ENCODE results near the gene ZNF429.

The ZNF429 gene

GRCh38 chr19:21581646-21582240 is 76.3 kb downstream of the ZNF429 start (continued):
- TF ChIP-seq, protein P1, sequence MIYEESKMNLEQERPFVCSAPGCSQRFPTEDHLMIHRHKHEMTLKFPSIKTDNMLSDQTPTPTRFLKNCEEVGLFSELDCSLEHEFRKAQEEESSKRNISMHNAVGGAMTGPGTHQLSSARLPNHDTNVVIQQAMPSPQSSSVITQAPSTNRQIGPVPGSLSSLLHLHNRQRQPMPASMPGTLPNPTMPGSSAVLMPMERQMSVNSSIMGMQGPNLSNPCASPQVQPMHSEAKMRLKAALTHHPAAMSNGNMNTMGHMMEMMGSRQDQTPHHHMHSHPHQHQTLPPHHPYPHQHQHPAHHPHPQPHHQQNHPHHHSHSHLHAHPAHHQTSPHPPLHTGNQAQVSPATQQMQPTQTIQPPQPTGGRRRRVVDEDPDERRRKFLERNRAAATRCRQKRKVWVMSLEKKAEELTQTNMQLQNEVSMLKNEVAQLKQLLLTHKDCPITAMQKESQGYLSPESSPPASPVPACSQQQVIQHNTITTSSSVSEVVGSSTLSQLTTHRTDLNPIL (CRISPR knock-in tag; IDR thresholded peaks at IDR 0.05; ENCODE audit: low read depth) = no peak
- TF ChIP-seq OSR1 (CRISPR knock-in tag; IDR thresholded peaks at IDR 0.05) (no peak), ZC3H10 (CRISPR knock-in tag; IDR thresholded peaks at IDR 0.05) (no peak)
- TF ChIP-seq, protein P2, sequence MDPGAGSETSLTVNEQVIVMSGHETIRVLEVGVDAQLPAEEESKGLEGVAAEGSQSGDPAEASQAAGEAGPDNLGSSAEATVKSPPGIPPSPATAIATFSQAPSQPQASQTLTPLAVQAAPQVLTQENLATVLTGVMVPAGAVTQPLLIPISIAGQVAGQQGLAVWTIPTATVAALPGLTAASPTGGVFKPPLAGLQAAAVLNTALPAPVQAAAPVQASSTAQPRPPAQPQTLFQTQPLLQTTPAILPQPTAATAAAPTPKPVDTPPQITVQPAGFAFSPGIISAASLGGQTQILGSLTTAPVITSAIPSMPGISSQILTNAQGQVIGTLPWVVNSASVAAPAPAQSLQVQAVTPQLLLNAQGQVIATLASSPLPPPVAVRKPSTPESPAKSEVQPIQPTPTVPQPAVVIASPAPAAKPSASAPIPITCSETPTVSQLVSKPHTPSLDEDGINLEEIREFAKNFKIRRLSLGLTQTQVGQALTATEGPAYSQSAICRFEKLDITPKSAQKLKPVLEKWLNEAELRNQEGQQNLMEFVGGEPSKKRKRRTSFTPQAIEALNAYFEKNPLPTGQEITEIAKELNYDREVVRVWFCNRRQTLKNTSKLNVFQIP (CRISPR knock-in tag; IDR thresholded peaks at IDR 0.05; ENCODE audit: borderline replicate concordance, low read depth) = no peak

GRCh38 chr19:21584537-21584936 is 79.1 kb downstream of the ZNF429 start:
- ATAC-seq = no peak
- TF ChIP-seq, protein P1 (CRISPR knock-in tag; IDR thresholded peaks at IDR 0.05; ENCODE audit: low read depth) = no peak
- TF ChIP-seq CSDC2 (CRISPR knock-in tag; IDR thresholded peaks at IDR 0.05) = no peak

DNA sequence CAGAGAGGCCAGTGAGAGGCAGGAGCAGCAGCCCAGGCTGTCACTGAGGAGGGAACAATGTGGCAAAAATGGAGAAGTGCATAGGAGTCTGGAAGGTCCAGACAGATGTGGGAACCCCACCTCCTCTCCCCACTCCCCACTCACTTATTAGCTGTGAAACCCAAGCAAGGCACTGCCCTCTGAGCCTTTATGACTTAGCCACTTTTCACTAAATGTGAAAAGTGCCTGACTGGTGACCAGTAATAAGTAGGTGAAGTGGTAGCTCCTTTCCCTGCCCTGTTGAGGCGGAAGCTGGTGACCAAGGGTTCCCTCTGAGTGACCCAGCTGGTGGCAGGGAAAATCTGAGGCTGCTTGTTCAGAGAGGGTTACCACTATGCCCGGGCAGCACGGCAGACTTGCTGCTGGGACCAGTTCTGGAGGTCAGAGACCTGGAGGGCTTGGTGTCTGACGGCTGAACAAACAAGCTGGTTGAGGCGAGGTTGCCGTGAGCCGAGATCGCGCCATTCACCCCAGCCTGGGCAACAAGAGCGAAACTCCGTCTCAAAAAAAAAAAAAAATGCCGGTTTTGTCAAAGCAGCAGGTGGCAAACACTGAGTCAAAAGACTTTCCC is 80.0 kb downstream of the ZNF429 start:
- no peak for ATAC-seq
- no peak for TF ChIP-seq PATZ1 (CRISPR knock-in tag; IDR thresholded peaks at IDR 0.05; ENCODE audit: borderline replicate concordance)
- no peak for TF ChIP-seq ZNF8 (CRISPR knock-in tag; IDR thresholded peaks at IDR 0.05)
- no peak for TF ChIP-seq ZFP3 (CRISPR knock-in tag; IDR thresholded peaks at IDR 0.05)
- no peak for TF ChIP-seq ARNTL (CRISPR knock-in tag; IDR thresholded peaks at IDR 0.05; ENCODE audit: borderline replicate concordance, low read depth)
- TF ChIP-seq ZNF70 (CRISPR knock-in tag; IDR thresholded peaks at IDR 0.05) = no peak
- no peak for TF ChIP-seq CSRNP3 (CRISPR knock-in tag; IDR thresholded peaks at IDR 0.05)
- TF ChIP-seq TOX (CRISPR knock-in tag; IDR thresholded peaks at IDR 0.05; ENCODE audit: borderline replicate concordance) = no peak
- no peak for TF ChIP-seq ZNF565 (CRISPR knock-in tag; conservative IDR thresholded peaks at IDR 0.05; ENCODE audit: low read depth)
- TF ChIP-seq TCF4 (CRISPR knock-in tag; IDR thresholded peaks at IDR 0.05; ENCODE audit: borderline replicate concordance) = no peak
- TF ChIP-seq SNAI2 (CRISPR knock-in tag; IDR thresholded peaks at IDR 0.05) = no peak
- no peak for TF ChIP-seq ESRRG (CRISPR knock-in tag; IDR thresholded peaks at IDR 0.05)
- no peak for TF ChIP-seq BACH2 (CRISPR knock-in tag; IDR thresholded peaks at IDR 0.05; ENCODE audit: borderline replicate concordance)
- no peak for TF ChIP-seq OSR1 (CRISPR knock-in tag; IDR thresholded peaks at IDR 0.05)
- TF ChIP-seq, protein P1 (CRISPR knock-in tag; IDR thresholded peaks at IDR 0.05; ENCODE audit: low read depth) = no peak
